HCT116 (cell line): ENCODE measurements around the gene EXOSC6. TPM values are rescaled to one million over a fixed set of nuclear protein-coding genes. Genes with fewer than 3 reads are reported as not detected.

Experiments
- ATAC-seq: fragments of 200-7000 bp; cut with Tn5 transposase; 2 replicates; pipeline ENCODE4 v1.9.1; 2020; ENCODE audit warnings: mild to moderate bottlenecking, moderate library complexity
- BruUV-seq: library from RNA; stranded (reverse); fragments of 400-500 nt; replicated peaks from 2 replicates; lab custom pipeline; 2021; lab: Mats Ljungman, UMichigan
- CTCF ChIA-PET: fragments of 300-600 bp; sonication (Branson Sonifier 250); formaldehyde crosslinking; loops from one replicate; lab custom pipeline; 2021; ENCODE audit warnings: antibody characterized with exemption; lab: Charles Lee
- POLR2A ChIA-PET: fragments of 300-600, 350-600 bp; sonication (Branson Sonifier 250); formaldehyde crosslinking; loops from one replicate; lab custom pipeline; 2021; ENCODE audit warnings: antibody characterized with exemption; lab: Charles Lee
- RAD21 ChIA-PET, 2 experiments: fragments of 300-600 bp; sonication (Branson Sonifier 250); formaldehyde crosslinking; loops; one replicate each; lab custom pipeline; 2023; ENCODE audit warnings: low total read pairs in 2 of 2; ENCODE audit not compliant: uncharacterized antibody in 2 of 2, unreplicated experiment in 2 of 2, low non-redundant PET in 1 of 2; lab: Charles Lee
- DNase-seq: peaks from one replicate; pipeline ENCODE4 v3.0.0-alpha.2; 2010; ENCODE audit warnings: low read depth, low spot score
- H2AFZ ChIP-seq: fragments of 200-600 bp; shearing (Covaris generic), sonication (generic); 2 replicates; pipeline ENCODE4 v1.6.1; 2017; ENCODE audit warnings: low read depth, mixed run types, mixed read lengths, antibody characterized with exemption, low read length; ENCODE audit not compliant: poor library complexity, severe bottlenecking
- H3K27ac ChIP-seq: 2 replicates; pipeline ENCODE4 v1.5.1; 2012; ENCODE audit warnings: low read depth, low read length
- H3K27me3 ChIP-seq: fragments of 200-600 bp; sonication (generic); 2 replicates; pipeline ENCODE4 v1.6.1; 2016; ENCODE audit warnings: mixed run types, low read length, mixed read lengths; ENCODE audit not compliant: insufficient read depth
- H3K36me3 ChIP-seq, 2 experiments: fragments of 200-500 bp in 1 of 2; fragments of 200-600 bp in 1 of 2; sonication (Bioruptor generic) in 1 of 2; sonication (generic) in 1 of 2; 2 replicates each; pipeline versions ENCODE4 v1.5.1 to v1.6.1; 2014 to 2016; ENCODE audit warnings: low read length in 2 of 2, inconsistent platforms in 1 of 2, mixed read lengths in 1 of 2, mixed run types in 1 of 2; ENCODE audit not compliant: insufficient read depth in 2 of 2, control insufficient read depth in 1 of 2
- H3K4me1 ChIP-seq, 2 experiments: fragments of 200-600 bp in 1 of 2; sonication (generic) in 1 of 2; 2 replicates each; pipeline versions ENCODE4 v1.5.1 to v1.6.1; 2012 to 2017; ENCODE audit warnings: low read length in 2 of 2, inconsistent platforms in 1 of 2, mild to moderate bottlenecking in 1 of 2, mixed read lengths in 1 of 2, mixed run types in 1 of 2, moderate library complexity in 1 of 2; ENCODE audit not compliant: insufficient read depth in 2 of 2, control insufficient read depth in 1 of 2
- H3K4me2 ChIP-seq: fragments of 200-600 bp; sonication (generic); 2 replicates; pipeline ENCODE4 v1.6.1; 2017; ENCODE audit warnings: mixed run types, low read length, mixed read lengths
- H3K4me3 ChIP-seq, 2 experiments: fragments of 200-600 bp in 1 of 2; sonication (generic) in 1 of 2; replicated peaks in 1 of 2; 2 replicates each; pipeline ENCODE4 v1.5.1; 2011 to 2016; ENCODE audit warnings: low read length in 2 of 2, control low read depth in 1 of 2, low read depth in 1 of 2, mild to moderate bottlenecking in 1 of 2, mixed read lengths in 1 of 2, mixed run types in 1 of 2
- H3K79me2 ChIP-seq: fragments of 200-600 bp; sonication (generic); 2 replicates; pipeline ENCODE4 v1.6.1; 2017; ENCODE audit warnings: mild to moderate bottlenecking, mixed run types, low read length, moderate library complexity, mixed read lengths; ENCODE audit not compliant: insufficient read depth
- H3K9ac ChIP-seq: fragments of 200-600 bp; sonication (generic); 2 replicates; pipeline ENCODE4 v1.6.1; 2016; ENCODE audit warnings: low read length, mixed read lengths
- H3K9me2 ChIP-seq: fragments of 200-600 bp; sonication (generic), shearing (Covaris generic); 2 replicates; pipeline ENCODE4 v1.6.1; 2017; ENCODE audit warnings: mixed run types, mild to moderate bottlenecking, moderate library complexity; ENCODE audit not compliant: insufficient read depth
- H3K9me3 ChIP-seq, 2 experiments: fragments of 200-500 bp in 1 of 2; fragments of 200-600 bp in 1 of 2; sonication (Bioruptor generic) in 1 of 2; sonication (generic) in 1 of 2; 2 replicates each; pipeline ENCODE4 v1.6.1; 2014 to 2017; ENCODE audit warnings: low read length in 2 of 2, mixed read lengths in 2 of 2, inconsistent platforms in 1 of 2, low read depth in 1 of 2, mild to moderate bottlenecking in 1 of 2, mixed run types in 1 of 2, moderate library complexity in 1 of 2; ENCODE audit not compliant: control insufficient read depth in 1 of 2, insufficient read depth in 1 of 2
- H4K20me1 ChIP-seq: fragments of 200-600 bp; sonication (generic), shearing (Covaris generic); 2 replicates; pipeline ENCODE4 v1.6.1; 2017; ENCODE audit warnings: mixed run types, mild to moderate bottlenecking, moderate library complexity; ENCODE audit not compliant: insufficient read depth
- CTCF ChIP-seq, 3 experiments: fragments of 200-600 bp in 1 of 3; sonication (generic) in 1 of 3; IDR thresholded peaks in 2 of 3; conservative IDR thresholded peaks in 1 of 3; 2 replicates each; pipeline ENCODE4 v1.5.1; 2012 to 2017; ENCODE audit warnings: low read depth in 2 of 3, low read length in 2 of 3, antibody characterized with exemption in 1 of 3, borderline replicate concordance in 1 of 3, control low read depth in 1 of 3, mild to moderate bottlenecking in 1 of 3, mixed read lengths in 1 of 3, mixed run types in 1 of 3, moderate library complexity in 1 of 3; ENCODE audit not compliant: insufficient read depth in 1 of 3
- EGR1 ChIP-seq: IDR thresholded peaks from 2 replicates; pipeline ENCODE4 v1.6.1; 2012; ENCODE audit warnings: low read depth
- POLR2A ChIP-seq: IDR thresholded peaks from 2 replicates; pipeline ENCODE4 v1.7.0; 2011; ENCODE audit warnings: borderline replicate concordance; ENCODE audit not compliant: insufficient read depth, insufficient read length; ENCODE audit errors: extremely low read depth
- POLR2AphosphoS5 ChIP-seq: IDR thresholded peaks from 2 replicates; pipeline ENCODE4 v1.6.1; 2011; ENCODE audit warnings: mild to moderate bottlenecking, low read depth, low read length, moderate library complexity
- REST ChIP-seq: IDR thresholded peaks from 2 replicates; pipeline ENCODE4 v1.6.1; 2012; ENCODE audit warnings: low read depth
- SIN3A ChIP-seq: IDR thresholded peaks from 2 replicates; pipeline ENCODE4 v1.6.1; 2012; ENCODE audit warnings: low read depth
- SRF ChIP-seq: IDR thresholded peaks from 2 replicates; pipeline ENCODE4 v1.6.1; 2012; ENCODE audit warnings: low read depth
- YY1 ChIP-seq: IDR thresholded peaks from 2 replicates; pipeline ENCODE4 v1.6.1; 2011; ENCODE audit warnings: low read length, low read depth, moderate library complexity, mild to moderate bottlenecking; ENCODE audit not compliant: insufficient replicate concordance; ENCODE audit errors: extremely low read depth
- ZFX ChIP-seq: fragments of 450-650 bp; IDR thresholded peaks from 2 replicates; pipeline ENCODE4 v1.6.1; 2017
- ZNF274 ChIP-seq: fragments of 200-500 bp; sonication (Bioruptor generic); IDR thresholded peaks from 2 replicates; pipeline ENCODE4 v1.6.1; 2014; ENCODE audit warnings: mild to moderate bottlenecking, low read depth, low read length, inconsistent platforms
- intact Hi-C: fragments of 100-400 bp; cut with micrococcal nuclease; formaldehyde crosslinking; loops from 2 replicates; pipeline ENCODE4 v1.10.0; 2022
- total RNA-seq: library from RNA; stranded (reverse); gene quantifications from one replicate; pipeline ENCODE4 v1.2.1, GENCODE V29; 2021; ENCODE audit not compliant: unreplicated experiment
- TF ChIP-seq, protein P1 (sequence below): IDR thresholded peaks from 2 replicates; pipeline ENCODE4 v1.6.1; 2011; ENCODE audit warnings: mild to moderate bottlenecking, low read length, moderate library complexity; ENCODE audit not compliant: insufficient replicate concordance; ENCODE audit errors: extremely low read depth

The EXOSC6 gene
- total RNA-seq, 1 experiment from 2014 or later = 22.9 TPM

- TF ChIP-seq CTCF (IDR thresholded peaks at IDR 0.05 in 2 of 3, conservative IDR thresholded peaks at IDR 0.05 in 1 of 3; ENCODE audit: borderline replicate concordance in 1 of 3, insufficient read depth in 1 of 3, low read depth in 2 of 3, low read length in 2 of 3) (no peak), POLR2A (no peak), ZNF274 (no peak), ZFX (no peak), YY1 (no peak)
Measured at GRCh38 chr16:70254965-70255286, 3.2 kb upstream of the EXOSC6 start (continued).

DNA sequence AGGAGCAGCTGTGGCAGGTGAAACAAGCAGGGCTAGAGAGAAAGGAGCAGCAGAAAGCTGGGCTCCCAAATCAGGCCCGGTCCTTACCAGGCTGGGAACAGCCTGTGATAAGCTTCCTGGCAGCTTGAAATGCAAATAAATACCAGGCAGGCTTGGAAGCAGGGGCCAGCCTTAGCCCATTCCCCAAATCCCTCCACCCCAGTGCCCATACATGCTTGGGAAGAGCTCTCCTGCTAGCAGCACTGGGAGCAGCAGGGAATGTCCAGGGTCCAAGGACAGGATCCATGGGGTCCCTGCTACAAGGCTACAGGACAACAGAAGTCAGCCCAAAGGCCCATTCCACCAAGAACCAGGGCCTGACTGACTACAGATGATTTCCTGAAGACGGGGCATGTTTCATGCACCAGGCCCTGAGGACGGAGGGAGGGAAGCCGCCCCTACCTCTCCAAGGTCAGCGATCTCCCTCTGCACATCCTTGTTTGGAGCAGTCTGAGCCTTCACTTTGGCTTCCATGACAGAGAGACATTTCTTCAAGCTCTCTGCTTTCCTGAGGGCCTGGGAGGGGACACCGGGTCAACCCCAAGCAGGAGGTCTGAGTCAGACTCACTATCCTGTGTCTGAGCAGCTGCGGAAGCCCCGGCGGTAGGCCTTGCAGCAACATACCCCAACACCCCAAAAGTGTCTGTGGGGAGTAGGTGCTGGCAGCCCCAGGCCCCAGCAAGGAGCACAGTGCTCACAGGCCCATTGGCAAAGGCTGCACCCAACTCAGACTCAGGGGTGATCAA, 2.6 kb upstream of the EXOSC6 start:
- H3K36me3 ChIP-seq = peaks cover 32 to 59% of the 10 kb centered on the region in 2 experiments
- ChIA-PET CTCF (interaction anchor here (0.6 to 1.5 kb wide), 2 partner anchors 9 to 14 kb away, joined by 3 to 4 read pairs; no protein-coding TSS in a partner anchor), POLR2A (interaction anchor here (1.3 kb wide), 1 partner anchor 34 kb away, joined by 6 read pairs; the partner anchor contains the start of gene AARS1), RAD21 (no interaction called here)
- H3K4me1 ChIP-seq = peaks cover 5 to 7% of the 10 kb centered on the region in 2 experiments; a peak in 2 of 4 replicates
- no peak for DNase-seq
- no peak for ATAC-seq
- no peak overlapping the region for H2AFZ ChIP-seq
- H3K4me3 ChIP-seq = no peak overlapping the region
- H3K4me2 ChIP-seq = no peak overlapping the region
- intact Hi-C loops = loop anchor here (10.0 kb wide), 1 partner anchor 90 kb away; no protein-coding TSS in a partner anchor
- H3K9me3 ChIP-seq = no peaks in the 10 kb centered on the region
- no peak overlapping the region for H3K9ac ChIP-seq
- no peaks in the 10 kb centered on the region for H3K27me3 ChIP-seq
- peak overlapping the region; percentile 16; the same call in 1 of the 2 replicates for H3K27ac ChIP-seq
- H3K79me2 ChIP-seq = peaks cover 29% of the 10 kb centered on the region
- no peaks in the 10 kb centered on the region for H4K20me1 ChIP-seq
- no peaks in the 10 kb centered on the region for H3K9me2 ChIP-seq
- BruUV-seq = no TSS peak
- TF ChIP-seq EGR1 (no peak), REST (no peak), ZFX (no peak), POLR2AphosphoS5 (no peak), SRF (no peak), CTCF (IDR thresholded peaks at IDR 0.05 in 2 of 3, conservative IDR thresholded peaks at IDR 0.05 in 1 of 3; ENCODE audit: borderline replicate concordance in 1 of 3, insufficient read depth in 1 of 3, low read depth in 2 of 3, low read length in 2 of 3) (no peak), SIN3A (no peak)
- TF ChIP-seq, protein P1, sequence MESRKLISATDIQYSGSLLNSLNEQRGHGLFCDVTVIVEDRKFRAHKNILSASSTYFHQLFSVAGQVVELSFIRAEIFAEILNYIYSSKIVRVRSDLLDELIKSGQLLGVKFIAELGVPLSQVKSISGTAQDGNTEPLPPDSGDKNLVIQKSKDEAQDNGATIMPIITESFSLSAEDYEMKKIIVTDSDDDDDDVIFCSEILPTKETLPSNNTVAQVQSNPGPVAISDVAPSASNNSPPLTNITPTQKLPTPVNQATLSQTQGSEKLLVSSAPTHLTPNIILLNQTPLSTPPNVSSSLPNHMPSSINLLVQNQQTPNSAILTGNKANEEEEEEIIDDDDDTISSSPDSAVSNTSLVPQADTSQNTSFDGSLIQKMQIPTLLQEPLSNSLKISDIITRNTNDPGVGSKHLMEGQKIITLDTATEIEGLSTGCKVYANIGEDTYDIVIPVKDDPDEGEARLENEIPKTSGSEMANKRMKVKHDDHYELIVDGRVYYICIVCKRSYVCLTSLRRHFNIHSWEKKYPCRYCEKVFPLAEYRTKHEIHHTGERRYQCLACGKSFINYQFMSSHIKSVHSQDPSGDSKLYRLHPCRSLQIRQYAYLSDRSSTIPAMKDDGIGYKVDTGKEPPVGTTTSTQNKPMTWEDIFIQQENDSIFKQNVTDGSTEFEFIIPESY = no peak
